ENCODE data around the gene HTD2. TPM values are rescaled to one million over a fixed set of nuclear protein-coding genes. Genes with fewer than 3 reads are reported as not detected.

HTD2 gene
- total RNA-seq, 1 donor from 2014 or later, result 6.5 TPM

DNA sequence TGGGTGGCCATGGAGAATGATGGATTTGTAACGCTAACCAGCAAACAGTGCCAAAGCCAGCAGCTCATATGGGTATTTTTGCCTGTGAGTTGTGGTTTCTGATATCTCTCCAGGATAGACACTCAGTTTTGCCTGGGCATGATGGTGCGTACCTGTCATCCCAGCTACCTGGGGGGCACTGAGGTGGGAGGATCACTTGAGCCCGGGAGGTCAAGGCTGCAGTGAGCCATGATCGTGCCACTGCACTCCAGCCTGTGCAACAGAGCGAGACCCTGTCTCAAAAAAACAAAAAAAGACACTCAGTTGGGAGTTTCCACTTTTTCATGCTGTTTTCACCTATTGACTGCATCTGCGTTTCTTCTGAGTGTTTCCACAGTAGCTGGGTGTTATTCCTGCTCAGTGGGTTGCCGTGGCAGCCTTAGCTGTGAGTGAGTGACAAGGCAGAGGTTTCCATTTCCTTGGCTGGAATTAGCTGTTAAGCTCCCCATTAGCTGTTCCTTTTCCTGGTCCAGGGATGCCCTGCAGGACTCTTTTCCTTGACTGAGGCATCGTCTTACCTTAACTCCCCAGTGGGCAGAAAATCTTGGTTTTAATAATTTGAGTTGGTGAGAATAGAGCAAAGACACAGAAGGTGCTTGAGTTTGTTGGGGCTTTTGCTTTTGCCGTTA lies 14.5 kb upstream of the HTD2 start:
- DNase-seq (ENCODE audit: extremely low read depth, low read depth, low spot score), result no peak

DNA sequence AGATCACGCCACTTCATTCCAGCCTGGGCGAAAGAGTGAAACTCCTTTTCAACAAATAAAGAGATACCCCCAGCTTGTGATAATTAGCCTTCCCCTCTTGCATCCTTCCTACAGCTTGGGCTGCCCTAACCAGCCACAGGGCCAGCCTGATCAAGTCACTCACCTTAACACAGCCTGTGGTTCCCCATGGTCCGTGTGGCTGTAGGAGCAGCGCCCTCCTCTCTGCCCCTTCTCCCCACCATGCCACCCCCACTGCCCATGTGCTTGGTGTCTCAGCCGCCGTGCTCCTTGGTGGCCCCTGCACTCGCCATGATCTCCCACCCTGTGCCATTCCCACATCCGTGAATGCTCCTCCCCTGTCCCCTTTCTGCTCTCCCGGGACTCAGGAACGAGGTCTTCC lies 13.5 kb upstream of the HTD2 start:
- no peak for DNase-seq (ENCODE audit: extremely low read depth, low read depth, low spot score)

DNA sequence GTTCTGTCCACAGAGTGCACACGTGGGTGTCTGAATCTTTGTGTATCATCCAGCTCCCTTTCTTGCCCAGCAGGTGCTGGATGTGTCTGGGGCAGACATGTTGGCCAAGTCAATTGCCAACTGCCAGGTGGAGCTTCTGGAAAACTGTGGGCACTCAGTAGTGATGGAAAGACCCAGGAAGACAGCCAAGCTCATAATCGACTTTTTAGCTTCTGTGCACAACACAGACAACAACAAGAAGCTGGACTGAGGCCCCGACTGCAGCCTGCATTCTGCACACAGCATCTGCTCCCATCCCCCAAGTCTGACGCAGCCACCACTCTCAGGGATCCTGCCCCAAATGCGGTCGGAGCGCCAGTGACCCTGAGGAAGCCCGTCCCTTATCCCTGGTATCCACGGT lies 12.8 kb upstream of the HTD2 start:
- DNase-seq (ENCODE audit: extremely low read depth, low read depth, low spot score), result no peak

DNA sequence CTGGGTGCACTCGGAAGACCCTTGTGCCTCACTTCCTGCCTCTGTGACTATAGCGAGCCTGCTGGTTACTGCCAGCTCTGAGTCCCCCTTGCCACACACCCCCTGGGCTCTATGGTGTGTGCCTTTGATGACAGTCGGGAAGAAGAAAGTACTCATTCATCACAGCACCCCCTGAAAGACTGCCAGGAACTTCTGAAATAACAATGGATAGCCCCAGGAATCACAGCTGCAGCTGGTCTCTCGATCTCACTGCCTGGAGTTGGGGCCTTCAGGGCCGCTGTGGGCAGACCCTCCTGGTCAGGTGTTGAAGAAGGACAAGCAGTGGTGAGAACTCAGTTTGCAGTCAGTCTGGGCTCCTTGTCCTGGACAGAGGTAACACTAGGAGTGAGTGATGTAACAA lies 10.1 kb upstream of the HTD2 start:
- DNase-seq (ENCODE audit: extremely low read depth, low read depth, low spot score), result no peak

DNA sequence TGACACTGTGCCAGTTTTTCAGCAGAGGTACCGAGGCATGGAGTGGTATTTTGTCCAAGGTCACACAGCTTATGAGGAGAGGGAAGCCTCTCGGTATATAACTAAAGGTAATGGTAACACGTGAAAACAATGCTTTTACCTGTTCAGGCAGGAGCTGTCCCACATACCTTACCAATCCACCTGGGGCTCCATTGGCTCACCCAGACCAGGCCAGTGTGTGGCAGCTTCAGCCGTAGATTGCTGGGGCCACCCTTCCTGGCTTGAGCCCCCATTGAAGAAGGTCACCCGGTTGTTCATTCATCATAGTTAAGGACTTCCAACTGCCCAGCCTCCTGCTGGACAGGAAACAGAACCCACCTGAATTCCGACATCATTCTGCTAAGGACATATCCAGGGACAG lies 9.5 kb upstream of the HTD2 start:
- DNase-seq (ENCODE audit: extremely low read depth, low read depth, low spot score), result no peak

DNA sequence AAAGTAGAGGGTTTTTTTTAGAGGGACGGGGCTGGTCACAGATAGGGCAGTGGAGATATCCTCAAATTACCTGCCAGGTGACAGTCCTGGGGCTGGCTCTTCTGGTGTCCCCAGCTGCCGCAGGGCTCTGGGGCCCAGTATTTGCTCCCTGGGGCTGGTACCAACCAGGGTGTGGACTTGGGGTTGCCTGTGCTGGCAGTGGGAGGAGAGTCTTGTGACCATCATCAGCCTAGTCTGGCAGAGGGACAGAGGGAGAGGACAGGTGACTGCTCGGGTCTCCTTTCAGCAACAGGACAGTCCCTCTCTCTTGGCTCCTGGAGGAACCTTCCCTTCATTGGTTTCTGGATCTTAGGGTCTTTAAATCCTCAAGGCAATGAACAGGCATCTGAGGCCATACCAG lies 8.1 kb upstream of the HTD2 start:
- DNase-seq (ENCODE audit: extremely low read depth, low read depth, low spot score), result no peak

DNA sequence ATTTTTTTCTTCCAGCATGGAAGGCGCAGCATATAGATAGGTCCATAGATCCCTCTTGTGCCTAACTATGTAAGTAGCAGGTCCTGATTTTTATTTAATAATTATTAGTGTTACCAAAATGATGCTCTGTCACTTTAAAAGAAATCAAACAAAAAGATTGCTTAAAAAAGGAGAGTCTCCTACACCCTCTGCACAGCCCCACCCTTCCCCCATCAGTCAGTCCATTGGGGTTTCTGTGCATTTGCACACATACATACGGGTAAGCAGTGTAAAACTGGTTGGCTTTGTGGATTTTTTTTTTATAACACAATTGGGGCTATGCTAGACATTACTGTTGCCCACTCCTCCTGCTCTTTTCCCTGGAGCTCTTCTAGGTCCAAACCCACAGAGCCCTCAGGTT lies 7.2 kb upstream of the HTD2 start:
- no peak for DNase-seq (ENCODE audit: extremely low read depth, low read depth, low spot score)

DNA sequence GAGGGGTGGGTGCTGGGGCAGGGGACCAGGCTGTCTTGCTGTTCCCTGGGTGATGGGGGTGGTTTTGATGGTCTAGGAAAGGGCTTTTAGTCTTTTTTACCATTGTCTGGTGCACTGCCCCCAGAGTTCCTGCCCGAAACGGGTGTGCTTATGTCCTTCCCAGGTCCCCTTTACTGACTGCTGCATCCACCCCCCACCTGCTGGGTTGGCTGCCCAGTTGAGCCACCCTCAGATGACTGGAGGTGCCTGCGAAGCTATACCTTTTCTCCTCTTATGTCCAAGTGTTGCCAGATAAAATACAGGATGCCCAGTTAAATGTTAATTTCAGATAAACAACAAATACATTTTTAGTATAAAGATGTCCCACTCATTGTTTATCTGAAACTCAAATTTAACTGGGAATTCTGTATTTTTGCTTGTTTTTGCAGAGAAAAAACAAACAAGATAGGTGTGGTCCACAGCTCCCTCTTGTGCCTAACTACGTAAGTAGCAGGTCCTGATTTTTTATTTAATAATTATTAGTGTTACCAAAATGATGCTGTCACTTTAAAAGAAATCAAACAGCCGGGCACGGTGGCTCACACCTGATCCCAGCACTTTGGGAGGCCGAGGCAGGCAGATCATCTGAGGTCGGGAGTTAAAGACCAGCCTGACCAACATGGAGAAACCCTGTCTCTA lies 6.3 kb upstream of the HTD2 start:
- no peak for DNase-seq (ENCODE audit: extremely low read depth, low read depth, low spot score)

DNA sequence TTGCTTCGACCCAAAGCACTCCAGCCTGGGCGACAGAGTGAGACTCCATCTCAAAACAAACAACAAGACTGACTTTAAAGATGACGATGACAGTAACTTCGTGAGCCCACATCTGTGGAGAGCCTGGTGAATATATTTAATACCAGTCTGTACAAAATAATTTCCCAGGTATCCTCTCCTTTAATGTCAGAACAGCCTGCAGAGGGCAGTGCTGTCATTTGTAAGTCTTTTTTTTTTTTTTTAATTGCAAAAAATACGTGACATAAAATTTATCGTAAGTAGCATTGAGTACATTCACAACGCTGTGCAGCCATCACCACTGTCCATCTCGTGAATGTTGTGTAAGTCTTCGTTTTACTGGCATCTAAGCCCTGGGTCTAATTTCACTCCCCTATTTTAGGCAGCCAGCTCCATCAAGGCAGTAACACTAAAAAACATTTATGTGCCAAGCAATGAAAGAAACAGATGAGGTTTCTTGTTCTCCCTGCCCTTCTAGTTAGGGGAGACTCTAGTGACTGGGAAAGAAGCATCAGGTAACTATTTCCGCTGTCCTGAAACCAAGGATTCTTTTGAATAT lies 1.4 kb downstream of the HTD2 start:
- no peak for DNase-seq (ENCODE audit: extremely low read depth, low read depth, low spot score)

DNA sequence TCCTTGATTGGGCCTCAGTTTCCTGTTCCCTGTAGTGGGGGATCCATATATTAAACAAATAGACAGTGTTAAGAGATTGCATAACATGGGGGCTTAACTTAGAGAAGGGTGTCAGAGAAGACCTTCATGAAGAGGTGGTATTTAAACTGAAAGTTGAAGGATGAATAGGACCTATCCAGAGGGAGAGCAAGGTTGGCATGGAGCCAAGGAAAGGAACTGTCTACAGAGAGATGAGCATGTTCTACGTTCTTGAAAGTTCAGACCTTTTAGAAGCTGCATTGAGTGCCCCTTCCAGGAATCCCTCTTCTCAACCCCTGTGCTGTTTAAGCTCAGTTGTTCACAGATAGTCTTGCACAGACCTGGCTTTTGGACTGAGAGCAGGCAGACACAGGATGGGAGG lies 2.4 kb downstream of the HTD2 start:
- no peak for DNase-seq (ENCODE audit: extremely low read depth, low read depth, low spot score)

DNA sequence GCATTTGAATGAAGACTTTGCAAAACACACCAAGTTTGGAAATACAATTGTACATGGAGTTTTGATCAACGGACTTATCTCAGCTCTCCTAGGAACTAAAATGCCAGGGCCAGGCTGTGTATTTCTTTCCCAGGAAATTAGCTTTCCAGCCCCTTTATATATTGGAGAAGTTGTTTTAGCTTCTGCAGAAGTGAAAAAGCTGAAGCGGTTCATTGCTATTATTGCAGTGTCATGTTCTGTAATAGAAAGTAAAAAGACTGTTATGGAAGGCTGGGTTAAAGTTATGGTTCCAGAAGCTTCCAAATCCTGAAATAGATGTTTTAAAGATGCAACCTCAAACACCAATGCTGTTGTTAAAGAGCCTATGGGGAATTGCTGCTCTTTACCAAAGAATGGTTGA lies 11.5 kb downstream of the HTD2 start:
- no peak for DNase-seq (ENCODE audit: extremely low read depth, low read depth, low spot score)

DNA sequence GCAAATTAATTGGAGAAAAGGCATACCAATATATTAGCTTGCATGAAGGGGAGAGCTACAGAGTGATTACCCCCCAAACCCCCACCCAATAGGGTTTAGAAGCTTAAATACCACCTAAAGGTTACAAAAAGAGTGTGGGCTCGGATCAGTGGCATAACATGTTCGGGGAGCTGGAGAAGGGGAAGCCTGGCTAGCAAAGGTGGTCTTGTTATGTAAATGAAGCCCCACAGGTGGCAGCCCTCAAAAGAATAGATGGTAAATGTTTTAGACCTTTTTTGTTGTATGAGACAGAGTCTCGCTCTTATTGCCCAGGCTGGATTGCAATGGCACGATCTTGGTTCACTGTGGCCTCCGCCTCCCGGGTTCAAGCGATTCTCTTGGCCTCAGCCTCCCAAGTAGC lies 15.5 kb downstream of the HTD2 start:
- DNase-seq (ENCODE audit: extremely low read depth, low read depth, low spot score), result no peak

DNA sequence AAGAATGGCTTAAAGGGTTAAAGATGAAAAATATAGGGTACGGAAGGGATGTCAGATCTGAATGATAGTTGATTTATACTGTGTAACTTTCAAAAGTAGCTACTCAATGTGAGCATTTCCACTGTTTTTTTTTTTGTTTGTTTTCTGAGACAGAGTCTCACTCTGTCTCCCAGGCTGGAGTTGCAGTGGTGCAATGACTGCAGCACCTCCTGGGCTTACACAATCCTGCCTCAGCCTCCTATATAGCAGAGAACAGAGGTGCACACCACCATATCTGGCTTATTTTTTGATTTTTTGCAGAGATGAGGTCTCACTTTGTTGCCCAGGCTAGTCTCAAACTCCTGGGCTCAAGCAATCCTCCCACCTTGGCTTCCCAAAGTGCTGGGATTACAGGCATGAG lies 16.5 kb downstream of the HTD2 start:
- no peak for DNase-seq (ENCODE audit: extremely low read depth, low read depth, low spot score)

DNA sequence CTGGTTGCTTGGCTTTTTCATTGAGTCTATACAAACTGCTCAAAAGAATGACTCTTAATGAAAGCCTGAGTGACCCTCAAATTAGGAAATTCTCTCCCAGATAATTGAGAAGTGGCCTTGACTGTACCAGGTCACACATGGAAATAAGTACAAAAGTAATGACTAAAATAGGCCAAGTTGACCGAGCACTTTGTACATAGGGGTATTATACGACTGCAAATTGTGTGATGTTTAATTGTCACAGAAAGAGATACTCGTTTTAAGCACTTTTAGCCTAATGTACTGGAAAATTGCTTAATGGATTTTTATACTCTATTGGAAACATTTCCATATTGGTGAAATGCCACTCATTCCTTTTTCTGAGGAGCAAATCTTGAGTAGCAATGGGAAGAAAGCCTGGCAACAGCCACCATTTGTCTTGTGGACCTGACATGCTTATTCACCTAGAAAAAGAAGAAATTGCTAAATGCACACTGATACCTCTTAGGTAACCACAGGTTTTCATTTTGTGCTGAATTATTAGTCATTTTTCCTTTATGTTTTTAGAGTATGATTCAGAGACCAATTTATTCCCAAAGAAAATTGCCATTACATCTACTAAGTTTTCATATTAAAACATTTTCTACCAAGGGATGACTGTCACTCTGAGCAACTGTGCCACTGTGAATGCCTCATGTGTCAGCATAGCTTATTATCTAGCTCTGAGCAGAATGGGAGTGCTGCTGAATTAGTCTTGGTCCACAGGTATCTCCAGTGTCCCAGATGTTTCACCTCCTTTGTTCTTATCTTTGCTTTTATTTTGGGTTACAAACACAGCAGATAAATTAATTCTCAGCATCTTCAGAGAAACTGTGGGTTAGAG lies 17.4 kb downstream of the HTD2 start:
- no peak for DNase-seq (ENCODE audit: extremely low read depth, low read depth, low spot score)

DNA sequence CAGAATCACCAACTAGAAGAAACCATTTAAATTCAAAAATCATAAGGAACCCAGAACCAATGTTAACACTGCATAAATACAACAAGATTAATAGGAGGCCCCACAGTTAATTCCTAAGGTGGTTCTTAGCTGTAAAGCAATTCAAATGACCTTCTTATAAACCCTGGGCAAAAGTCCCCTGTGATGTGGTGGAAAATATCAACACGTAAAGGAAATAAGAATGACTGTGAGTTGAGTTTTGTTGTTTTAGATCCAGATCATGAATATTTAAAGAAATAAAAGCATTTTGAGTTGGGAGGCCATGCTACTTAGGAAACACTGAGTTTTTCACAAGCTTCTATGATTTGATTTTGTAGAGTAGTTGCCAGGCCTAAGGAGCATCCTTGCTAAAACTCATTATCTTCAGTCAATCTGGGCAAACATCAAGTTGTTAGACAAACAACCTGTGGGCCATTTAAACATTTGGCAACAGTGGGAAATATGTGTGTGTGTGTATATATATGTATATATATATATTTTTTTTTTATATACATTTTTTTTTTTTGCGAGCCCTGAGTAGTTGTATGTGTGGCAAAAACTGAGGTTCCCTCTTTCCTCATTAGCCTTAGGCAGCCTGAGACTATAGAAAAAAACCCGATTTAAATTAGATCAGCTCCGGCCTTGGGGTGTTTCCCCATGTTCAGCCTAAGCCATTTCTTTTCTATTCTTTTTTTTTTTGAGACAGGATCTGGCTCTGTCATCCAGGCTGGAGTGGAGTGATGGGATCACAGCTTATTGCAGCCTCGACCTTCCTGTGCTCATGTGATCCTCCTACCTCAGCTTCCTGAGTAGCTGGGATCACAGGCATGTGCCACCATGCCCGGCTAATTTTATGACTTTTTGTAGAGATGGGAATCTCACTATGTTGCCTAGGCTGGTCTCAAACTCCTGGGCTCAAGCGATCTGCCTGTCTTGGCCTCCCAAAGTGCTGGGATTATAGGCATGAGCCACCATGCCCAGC lies 18.4 kb downstream of the HTD2 start:
- no peak for DNase-seq (ENCODE audit: extremely low read depth, low read depth, low spot score)

DNA sequence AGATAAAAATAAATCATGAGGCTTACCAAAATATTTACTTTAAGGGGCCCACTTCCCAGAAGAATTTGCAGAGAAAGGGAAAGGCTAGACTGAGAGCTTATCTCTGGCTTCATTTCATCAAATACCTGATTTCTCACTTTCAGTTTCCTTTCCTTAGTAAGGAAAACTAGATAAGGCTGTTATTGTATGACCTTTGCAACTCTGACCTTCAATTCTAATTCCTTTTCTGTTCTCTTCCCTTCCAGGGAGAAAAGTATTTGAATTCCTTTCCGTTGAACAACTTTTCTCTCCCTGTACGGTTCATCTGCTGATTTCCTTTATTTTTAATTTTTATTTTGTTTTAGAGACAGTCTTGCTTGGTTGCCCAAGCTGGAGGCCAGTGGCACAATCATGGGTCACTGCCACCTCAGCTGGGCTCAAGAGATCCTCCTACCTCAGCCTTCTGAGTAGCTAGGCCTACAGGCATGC lies 19.2 kb downstream of the HTD2 start:
- DNase-seq (ENCODE audit: extremely low read depth, low read depth, low spot score), result no peak

DNA sequence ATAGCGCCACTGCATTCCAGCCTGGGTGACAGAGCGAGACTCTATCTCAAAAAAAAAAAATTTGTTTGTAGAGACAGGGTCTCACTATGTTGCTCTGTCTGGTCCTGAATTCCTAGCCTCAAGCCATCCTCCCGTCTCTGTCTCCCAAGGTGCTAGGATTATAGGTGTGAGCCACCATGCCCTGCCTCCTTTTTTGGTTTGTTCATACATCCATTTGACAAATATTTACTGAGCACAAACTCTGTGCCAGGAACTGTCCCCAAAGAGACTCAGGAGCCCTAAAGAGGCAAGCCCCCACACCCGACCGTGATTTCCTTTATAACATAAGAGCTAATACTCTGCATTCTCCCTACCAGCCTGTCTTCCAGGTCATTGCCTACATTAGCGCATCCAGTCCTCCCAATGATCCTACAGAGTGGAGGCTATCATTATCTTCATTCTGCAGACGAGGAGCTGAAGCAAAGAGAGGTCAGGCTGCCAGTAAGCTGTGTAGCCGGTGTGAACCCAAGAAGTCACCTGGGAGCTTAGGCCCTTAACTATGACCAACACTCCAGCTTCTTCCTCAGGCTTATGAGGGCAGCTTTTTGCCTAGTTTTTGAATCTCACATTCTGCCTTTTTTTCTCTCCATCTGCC lies 20.1 kb downstream of the HTD2 start:
- no peak for DNase-seq (ENCODE audit: extremely low read depth, low read depth, low spot score)

DNA sequence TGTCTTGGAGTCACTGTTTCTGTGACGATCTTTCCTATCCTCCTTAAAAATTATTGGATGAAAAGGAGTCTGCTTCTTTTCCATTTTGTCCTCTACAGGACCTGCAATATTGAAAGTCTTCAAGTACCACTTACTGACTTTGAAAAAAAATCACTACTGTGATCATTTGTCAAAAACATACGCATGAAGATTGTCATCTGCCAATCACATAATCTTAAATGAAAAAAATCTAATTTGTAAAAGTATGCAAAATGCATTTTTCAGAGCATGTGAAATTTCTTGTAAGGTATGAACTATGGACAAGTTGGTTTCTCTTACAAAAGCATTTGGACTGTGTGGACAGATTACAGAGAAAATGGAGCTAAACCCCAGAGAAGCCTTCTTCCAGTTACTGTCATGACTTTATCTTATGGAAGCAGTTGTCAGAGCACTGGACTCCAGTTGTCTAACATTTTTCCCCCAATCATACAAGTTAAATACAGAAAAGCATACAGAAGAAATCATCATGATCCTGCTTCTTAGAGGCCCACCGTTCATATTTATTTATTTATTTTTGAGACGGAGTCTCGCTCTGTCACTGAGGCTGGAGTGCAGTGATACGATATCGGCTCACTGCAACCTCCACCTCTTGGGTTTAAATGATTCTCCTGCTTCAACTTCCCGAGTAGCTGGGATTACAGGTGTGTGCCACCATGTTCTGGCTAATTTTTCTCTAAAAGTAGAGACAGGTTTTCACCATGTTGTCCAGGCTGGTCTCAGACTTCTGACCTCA lies 23.0 kb downstream of the HTD2 start:
- DNase-seq (ENCODE audit: extremely low read depth, low read depth, low spot score), result no peak

DNA sequence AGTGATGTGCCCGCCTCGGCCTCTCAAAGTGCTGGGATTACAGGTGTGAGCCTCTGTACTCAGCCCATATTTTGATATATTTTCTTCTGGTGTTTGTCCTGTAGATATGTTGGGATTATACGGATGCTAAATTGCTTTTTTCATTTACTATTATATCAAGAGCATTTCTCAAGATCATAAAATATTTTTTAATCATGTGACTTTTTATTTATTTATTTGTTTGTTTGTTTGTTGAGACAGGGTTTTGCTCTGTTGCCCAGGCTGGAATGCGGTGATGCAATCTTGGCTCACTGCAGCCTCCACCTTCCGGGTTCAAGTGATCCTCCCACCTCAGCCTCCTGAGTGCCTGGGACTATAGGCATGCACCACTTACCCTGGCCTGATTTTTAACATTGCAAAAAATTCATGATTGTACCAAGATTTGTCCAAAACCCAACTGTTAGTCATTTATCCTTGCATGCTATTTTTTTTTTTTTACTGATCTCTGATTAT lies 23.6 kb downstream of the HTD2 start:
- DNase-seq (ENCODE audit: extremely low read depth, low read depth, low spot score), result no peak

Data from glomerular endothelial cell (primary cell).